ENCODE measurements around the gene SYT8. TPM values are rescaled to one million over a fixed set of nuclear protein-coding genes. Genes with fewer than 3 reads are reported as not detected.

The SYT8 gene
- total RNA-seq, 1 experiment from 2014 or later: 7.8 TPM

DNA sequence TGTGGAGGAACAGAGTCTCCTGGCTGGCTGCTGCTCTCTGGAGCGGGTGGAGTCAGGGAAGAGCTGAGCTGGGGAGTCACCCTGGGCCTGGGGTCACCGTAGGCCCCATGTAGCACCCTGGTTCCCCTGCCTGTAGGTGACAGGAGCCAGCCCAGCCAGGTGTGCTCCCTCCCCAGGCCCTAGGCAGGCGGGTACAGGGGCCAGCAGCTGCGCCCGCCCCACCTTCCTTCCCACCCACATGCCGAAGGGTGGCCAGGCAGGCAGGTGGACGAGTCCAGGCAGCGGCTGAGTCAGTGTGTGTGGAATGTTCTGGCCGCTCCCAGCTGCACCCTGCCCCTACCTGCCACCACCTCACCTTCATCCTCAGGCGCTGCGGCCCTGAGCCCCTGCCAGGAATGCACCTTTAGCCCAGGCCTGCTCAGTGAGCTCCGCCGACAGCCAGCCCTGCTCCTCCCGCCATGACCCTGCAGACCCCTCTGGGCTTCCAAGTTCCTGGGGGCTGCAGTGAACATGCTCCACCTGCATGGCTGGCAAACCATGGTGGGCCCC is 654 bp upstream of the SYT8 start:
- Histone ChIP-seq H3K9me3 (ENCODE audit: low read length) (no peaks in the 10 kb centered on the region), H3K79me2 (ENCODE audit: low read length) (no peaks in the 10 kb centered on the region), H3F3A (ENCODE audit: low read length, unreplicated experiment) (no peaks in the 10 kb centered on the region), H3K9ac (ENCODE audit: low read length) (peak overlapping the region; percentile 48), H3K4me3 (ENCODE audit: low read length) (peak overlapping the region; percentile 40; the same call in 1 of the 2 replicates), H2AFZ (ENCODE audit: low read length) (peak overlapping the region; percentile 64; the same call in 1 of the 2 replicates), H3K4me1 (ENCODE audit: insufficient read depth, low read length) (peaks cover 41% of the 10 kb centered on the region), H3K27ac (ENCODE audit: low read length) (peak overlapping the region; percentile 61), H3K36me3 (ENCODE audit: low read depth, low read length) (no peaks in the 10 kb centered on the region), H3K9me2 (replicated peaks; ENCODE audit: low read length) (no peaks in the 10 kb centered on the region), H3K4me2 (ENCODE audit: low read length) (peak overlapping the region; percentile 84), H4K20me1 (ENCODE audit: low read length) (no peaks in the 10 kb centered on the region), H3K27me3 (ENCODE audit: low read length) (no peaks in the 10 kb centered on the region)
- no TSS peak for BruUV-seq (replicated peaks)
- DNase-seq: peak; percentile 91
- TF ChIP-seq EZH2 (IDR thresholded peaks at IDR 0.05; ENCODE audit: low read length, unreplicated experiment) (no peak), CTCF (conservative IDR thresholded peaks at IDR 0.05; ENCODE audit: low read depth, low read length) (no peak), EZH2phosphoT487 (IDR thresholded peaks at IDR 0.05; ENCODE audit: borderline replicate concordance, low read length) (no peak)
- intact Hi-C loops (cut with micrococcal nuclease): loop anchor here (5.0 to 10.0 kb wide), 2 partner anchors 72 to 321 kb away; partner anchors contain the start of gene CTSD
- POLR2A ChIA-PET (ENCODE audit: unreplicated experiment): no interaction called here
- CTCF ChIA-PET: interaction anchor here (0.6 to 2.9 kb wide), 4 partner anchors 140 to 225 kb away, joined by 4 to 96 read pairs (median 10); no protein-coding TSS in a partner anchor
- peak; percentile 87 for ATAC-seq

- no TSS peak for BruUV-seq (replicated peaks)
- no peak overlapping the region for H3K27ac ChIP-seq (ENCODE audit: low read length)
- intact Hi-C loops (cut with micrococcal nuclease): loop anchor here (10.0 kb wide), 1 partner anchor 319 kb away; no protein-coding TSS in a partner anchor
- no peaks in the 10 kb centered on the region for H3K27me3 ChIP-seq (ENCODE audit: low read length)
- no peaks in the 10 kb centered on the region for H4K20me1 ChIP-seq (ENCODE audit: low read length)
- H3K4me3 ChIP-seq (ENCODE audit: low read length): no peak overlapping the region
- DNase-seq (no peak), ATAC-seq (no peak)
- CTCF ChIA-PET: no interaction called here
- POLR2A ChIA-PET (ENCODE audit: unreplicated experiment): no interaction called here
- H2AFZ ChIP-seq (ENCODE audit: low read length): no peak overlapping the region
- peaks cover 31% of the 10 kb centered on the region for H3K4me1 ChIP-seq (ENCODE audit: insufficient read depth, low read length)
- no peaks in the 10 kb centered on the region for H3K36me3 ChIP-seq (ENCODE audit: low read depth, low read length)
- no peak overlapping the region for H3K9ac ChIP-seq (ENCODE audit: low read length)
- TF ChIP-seq EZH2 (IDR thresholded peaks at IDR 0.05; ENCODE audit: low read length, unreplicated experiment): no peak
- TF ChIP-seq CTCF (conservative IDR thresholded peaks at IDR 0.05; ENCODE audit: low read depth, low read length): no peak
- TF ChIP-seq EZH2phosphoT487 (IDR thresholded peaks at IDR 0.05; ENCODE audit: borderline replicate concordance, low read length): no peak
- H3K79me2 ChIP-seq (ENCODE audit: low read length): no peaks in the 10 kb centered on the region
- H3F3A ChIP-seq (ENCODE audit: low read length, unreplicated experiment): no peaks in the 10 kb centered on the region
- H3K9me2 ChIP-seq (replicated peaks; ENCODE audit: low read length): no peaks in the 10 kb centered on the region
- H3K4me2 ChIP-seq (ENCODE audit: low read length): no peak overlapping the region
- H3K9me3 ChIP-seq (ENCODE audit: low read length): no peaks in the 10 kb centered on the region
These were observed 851 bp downstream of the SYT8 start for GRCh38 chr11:1835671-1836010.

All from PC-3 (cell line).